HepG2 (cell line): ENCODE data around the gene POU2F2. TPM values are rescaled to one million over a fixed set of nuclear protein-coding genes. Genes with fewer than 3 reads are reported as not detected.

ENCODE experiments used
- ATAC-seq: fragments of 200-7000 bp; cut with Tn5 transposase; 3 replicates; pipeline ENCODE4 v1.9.1; 2020; ENCODE audit warnings: mild to moderate bottlenecking, moderate library complexity
- BruUV-seq: library from RNA; stranded (reverse); fragments of 400-500 nt; replicated peaks from 2 replicates; lab custom pipeline; 2021; lab: Mats Ljungman, UMichigan
- CTCF ChIA-PET: fragments of 300-600 bp; formaldehyde crosslinking; extraction: SDS; loops from one replicate; lab custom pipeline; 2021; ENCODE audit warnings: low total read pairs, inconsistent platforms, low intra/inter-chr PET ratio; lab: Yijun Ruan, JAX
- POLR2A ChIA-PET: fragments of 350-600 bp; sonication (Branson Sonifier 250); formaldehyde crosslinking; loops from one replicate; lab custom pipeline; 2020; ENCODE audit warnings: antibody characterized with exemption, inconsistent platforms; lab: Yijun Ruan, JAX
- DNase-seq: peaks from one replicate; pipeline ENCODE4 v3.0.0-alpha.2; 2015; ENCODE audit warnings: low spot score
- FAIRE-seq: peaks from 3 replicates; lab custom pipeline; 2011; peaks lifted over from hg19 to GRCh38; lab: Jason Lieb, UNC
- H2AFZ ChIP-seq: one replicate; pipeline ENCODE4 v1.6.1; 2011; ENCODE audit warnings: low read length, inconsistent platforms
- H3K27ac ChIP-seq: fragments of 300-600 bp; 3 replicates; pipeline ENCODE4 v1.8.0; 2011; ENCODE audit warnings: mixed run types, mild to moderate bottlenecking, mixed read lengths, low read length, inconsistent platforms; ENCODE audit not compliant: insufficient read depth; ENCODE audit errors: extremely low read length
- H3K27me3 ChIP-seq, 2 experiments: fragments of 200-600 bp in 1 of 2; 2 replicates in 1 of 2; 3 replicates in 1 of 2; pipeline versions ENCODE4 v1.6.0 to v1.8.0; 2011; ENCODE audit warnings: low read length in 2 of 2, mild to moderate bottlenecking in 2 of 2, moderate library complexity in 2 of 2, inconsistent platforms in 1 of 2; ENCODE audit not compliant: insufficient read depth in 2 of 2, control insufficient read depth in 1 of 2
- H3K36me3 ChIP-seq, 2 experiments: fragments of 200-600 bp in 1 of 2; replicated peaks in 1 of 2; 2 replicates in 1 of 2; 3 replicates in 1 of 2; pipeline versions ENCODE4 v1.5.1 to v1.8.0; 2011; ENCODE audit warnings: low read length in 2 of 2, inconsistent platforms in 1 of 2; ENCODE audit not compliant: insufficient read depth in 2 of 2, control insufficient read depth in 1 of 2
- H3K4me1 ChIP-seq: 2 replicates; pipeline ENCODE4 v1.5.1; 2012; ENCODE audit warnings: low read length, inconsistent platforms; ENCODE audit not compliant: insufficient read depth
- H3K4me2 ChIP-seq: 2 replicates; pipeline ENCODE4 v1.6.0; 2011; ENCODE audit warnings: low read depth, low read length, inconsistent platforms
- H3K4me3 ChIP-seq, 3 experiments: fragments of 200-600 bp in 1 of 3; sonication (generic), shearing (Covaris generic) in 1 of 3; replicated peaks in 1 of 3; 2 replicates each; pipeline ENCODE4 v1.5.1; 2011 to 2016; ENCODE audit warnings: low read length in 3 of 3, inconsistent platforms in 2 of 3, low read depth in 2 of 3, mild to moderate bottlenecking in 2 of 3, control low read depth in 1 of 3, mixed read lengths in 1 of 3; ENCODE audit not compliant: insufficient read depth in 1 of 3
- H3K79me2 ChIP-seq: one replicate; pipeline ENCODE4 v1.6.1; 2011; ENCODE audit warnings: low read length, inconsistent platforms; ENCODE audit not compliant: insufficient read depth
- H3K9ac ChIP-seq: 2 replicates; pipeline ENCODE4 v1.6.0; 2011; ENCODE audit warnings: mild to moderate bottlenecking, low read depth, low read length, inconsistent platforms; ENCODE audit not compliant: insufficient read depth
- H3K9me3 ChIP-seq: 2 replicates; pipeline ENCODE4 v1.5.1; 2012; ENCODE audit warnings: mild to moderate bottlenecking, low read length
- H4K20me1 ChIP-seq: 2 replicates; pipeline ENCODE4 v1.6.0; 2011; ENCODE audit warnings: inconsistent platforms, mild to moderate bottlenecking, low read length, moderate library complexity; ENCODE audit not compliant: insufficient read depth
- ARID2 ChIP-seq: sonication (generic); formaldehyde crosslinking; IDR thresholded peaks from 2 replicates; pipeline ENCODE4 v1.8.1; 2022; ENCODE audit warnings: mild to moderate bottlenecking, missing genetic modification reagents, borderline replicate concordance
- NAIF1 ChIP-seq: sonication (generic); formaldehyde crosslinking; IDR thresholded peaks from 2 replicates; pipeline ENCODE4 v1.5.0; 2020; ENCODE audit warnings: mild to moderate bottlenecking, missing genetic modification reagents, borderline replicate concordance
- NFE2 ChIP-seq: sonication (generic); formaldehyde crosslinking; IDR thresholded peaks from 2 replicates; pipeline ENCODE4 v1.4.0; 2020; ENCODE audit warnings: missing genetic modification reagents
- RAD21 ChIP-seq: fragments of 450-650 bp; formaldehyde crosslinking; IDR thresholded peaks from 2 replicates; pipeline ENCODE4 v1.5.0; 2020; ENCODE audit warnings: mild to moderate bottlenecking
- SRF ChIP-seq: IDR thresholded peaks from 2 replicates; pipeline ENCODE4 v1.6.1; 2011; ENCODE audit warnings: mild to moderate bottlenecking, low read depth, low read length, moderate library complexity
- SUZ12 ChIP-seq: fragments of 150-350 bp; IDR thresholded peaks from 2 replicates; pipeline ENCODE4 v1.6.1; 2014; ENCODE audit warnings: low read depth, low read length
- ZFP91 ChIP-seq: sonication (generic); formaldehyde crosslinking; IDR thresholded peaks from 2 replicates; pipeline ENCODE4 v1.9.0; 2022; ENCODE audit warnings: missing genetic modification reagents, mild to moderate bottlenecking, borderline replicate concordance
- ZNF563 ChIP-seq: sonication (generic); formaldehyde crosslinking; IDR thresholded peaks from 2 replicates; pipeline ENCODE4 v1.8.0; 2022; ENCODE audit warnings: mild to moderate bottlenecking, moderate library complexity, missing genetic modification reagents
- ZNF674 ChIP-seq: sonication (generic); formaldehyde crosslinking; IDR thresholded peaks from 2 replicates; pipeline ENCODE4 v1.5.0; 2020; ENCODE audit warnings: low read depth, mild to moderate bottlenecking, missing genetic modification reagents
- WGBS: methylation state at CpG from one replicate; pipeline ENCODE4 v1.1.6; 2017; ENCODE audit warnings: low lambda C conversion rate; 5-methylcytosine and 5-hydroxymethylcytosine counted together
- in situ Hi-C: cut with HindIII; loops from 2 replicates; pipeline ENCODE4 v1.10.0; 2017; ENCODE audit warnings: low pct_unique_long_range_greater_than_20kb; ENCODE audit not compliant: extremely low pct_ligation_motif_present
- intact Hi-C: fragments of 100-400 bp; cut with micrococcal nuclease; formaldehyde crosslinking; loops from one replicate; pipeline ENCODE4 v1.10.0; 2022; ENCODE audit not compliant: unreplicated experiment
- polyA plus RNA-seq, 8 experiments: library from polyadenylated mRNA; depleted of rRNA in 3 of 8; stranded (reverse) in 7 of 8; unstranded in 1 of 8; fragments of >200 nt; fragmentation: Illumina TruSeq in 4 of 8; extraction: Trizol in 4 of 8; gene quantifications; 2 replicates each; pipeline versions ENCODE4 v1.2.1 to v1.2.3, GENCODE V29; 2011 to 2016; ENCODE audit warnings: low read depth in 4 of 8, missing spikeins in 1 of 8, mixed read lengths in 1 of 8; ENCODE audit not compliant: insufficient read depth in 1 of 8
- total RNA-seq, 5 experiments: library from RNA; depleted of rRNA; stranded (reverse); fragments of >200 nt; fragmentation: Illumina TruSeq; extraction: Trizol; gene quantifications; 2 replicates each; pipeline ENCODE4 v1.2.3, GENCODE V29; 2016; ENCODE audit warnings: low read depth in 1 of 5

The POU2F2 gene
- total and polyA plus RNA-seq, 2 of the 13 experiments (the other 11 are each of a cell fraction or from before 2014, with no cell fraction given) = 0.09 to 0.17 TPM

GRCh38 chr19:42091300-42091699 lies 40.9 kb downstream of the POU2F2 start:
- WGBS = 78% methylated on average over 6 of the region's 13 CpGs
- intact Hi-C loops (no loop called here), in situ Hi-C loops (no loop called here)
- FAIRE-seq = no peak
- peaks cover 1 to 28% of the 10 kb centered on the region in 2 experiments; a peak in 4 of 5 replicates for H3K27me3 ChIP-seq
- no peak overlapping the region for H3K4me2 ChIP-seq
- no TSS peak for BruUV-seq
- no peak overlapping the region for H3K9ac ChIP-seq
- H4K20me1 ChIP-seq = no peaks in the 10 kb centered on the region
- ChIA-PET CTCF (no interaction called here), POLR2A (interaction anchor here (1.8 kb wide), 1 partner anchor 15 kb away, joined by 4 read pairs; the partner anchor contains the start of gene ZNF574)
- no peak overlapping the region for H3K27ac ChIP-seq
- no peaks in the 10 kb centered on the region for H3K79me2 ChIP-seq
- H3K4me3 ChIP-seq = no peak overlapping the region
- H3K9me3 ChIP-seq = no peaks in the 10 kb centered on the region
- no peak for ATAC-seq
- no peaks in the 10 kb centered on the region for H3K36me3 ChIP-seq
- no peak for DNase-seq
- peaks cover 24% of the 10 kb centered on the region for H3K4me1 ChIP-seq
- no peak for TF ChIP-seq ZNF563 (CRISPR knock-in tag)
- TF ChIP-seq RAD21 (CRISPR knock-in tag) = no peak
- no peak overlapping the region for H2AFZ ChIP-seq

- in situ Hi-C loops = no loop called here
- WGBS = 11% methylated on average over 9 of the region's 9 CpGs
- no peaks in the 10 kb centered on the region for H3K36me3 ChIP-seq
- no peaks in the 10 kb centered on the region for H4K20me1 ChIP-seq
- H3K9ac ChIP-seq = no peak overlapping the region
- no peak for FAIRE-seq
- TF ChIP-seq SUZ12 (no peak), NAIF1 (CRISPR knock-in tag) (no peak), ZNF674 (no peak), ARID2 (no peak), NFE2 (CRISPR knock-in tag) (no peak), ZFP91 (CRISPR knock-in tag) (no peak), SRF (no peak)
- H3K27ac ChIP-seq = no peak overlapping the region
- H3K79me2 ChIP-seq = no peaks in the 10 kb centered on the region
- no TSS peak for BruUV-seq
- no peaks in the 10 kb centered on the region for H3K9me3 ChIP-seq
- H3K4me2 ChIP-seq = no peak overlapping the region
- no peak overlapping the region for H2AFZ ChIP-seq
- DNase-seq = no peak
- peaks cover 29% of the 10 kb centered on the region for H3K4me1 ChIP-seq
- ChIA-PET POLR2A (interaction anchor here (1.8 kb wide), 1 partner anchor 15 kb away, joined by 4 read pairs; the partner anchor contains the start of gene ZNF574), CTCF (no interaction called here)
- no peak for ATAC-seq
- no peak overlapping the region for H3K4me3 ChIP-seq
- H3K27me3 ChIP-seq = peaks cover 1 to 28% of the 10 kb centered on the region in 2 experiments; a peak in 3 of 5 replicates
- intact Hi-C loops = no loop called here
These were observed 41.6 kb downstream of the POU2F2 start for GRCh38 chr19:42090672-42091071.
